ENCODE results near the gene STK33. TPM values are rescaled to one million over a fixed set of nuclear protein-coding genes. Genes with fewer than 3 reads are reported as not detected.

Gene STK33
- 10 to 100 TPM in 1 of 2 donors, 1 to 10 TPM in 1; 2.9 to 14.6 TPM for total RNA-seq

GRCh38 chr11:8593935-8594909 is at the start of gene STK33:
TSS of gene STK33 (minus strand) at chr11:8594228. CDS start at chr11:8474905, 119,323 bp downstream.
- Histone ChIP-seq H3K4me3 (peak within 1 kb of the TSS; percentile 42 to 48), H3K4me1 (replicated peaks) (no peaks in the 10 kb centered on the region), H3K27me3 (replicated peaks; ENCODE audit: insufficient read depth) (no peaks in the 10 kb centered on the region), H3K9me3 (no peaks in the 10 kb centered on the region), H3K36me3 (no peaks in the 10 kb centered on the region), H3K27ac (peak within 1 kb of the TSS in 1 of 2 donors; percentile 32)
- intact Hi-C loops (cut with DNase I): no loop called here
- no peak for DNase-seq (ENCODE audit: low spot score)
- TF ChIP-seq POLR2AphosphoS5 (IDR thresholded peaks at IDR 0.05): no peak
- no peak for TF ChIP-seq POLR2A (IDR thresholded peaks at IDR 0.05)
- TF ChIP-seq, protein P1, sequence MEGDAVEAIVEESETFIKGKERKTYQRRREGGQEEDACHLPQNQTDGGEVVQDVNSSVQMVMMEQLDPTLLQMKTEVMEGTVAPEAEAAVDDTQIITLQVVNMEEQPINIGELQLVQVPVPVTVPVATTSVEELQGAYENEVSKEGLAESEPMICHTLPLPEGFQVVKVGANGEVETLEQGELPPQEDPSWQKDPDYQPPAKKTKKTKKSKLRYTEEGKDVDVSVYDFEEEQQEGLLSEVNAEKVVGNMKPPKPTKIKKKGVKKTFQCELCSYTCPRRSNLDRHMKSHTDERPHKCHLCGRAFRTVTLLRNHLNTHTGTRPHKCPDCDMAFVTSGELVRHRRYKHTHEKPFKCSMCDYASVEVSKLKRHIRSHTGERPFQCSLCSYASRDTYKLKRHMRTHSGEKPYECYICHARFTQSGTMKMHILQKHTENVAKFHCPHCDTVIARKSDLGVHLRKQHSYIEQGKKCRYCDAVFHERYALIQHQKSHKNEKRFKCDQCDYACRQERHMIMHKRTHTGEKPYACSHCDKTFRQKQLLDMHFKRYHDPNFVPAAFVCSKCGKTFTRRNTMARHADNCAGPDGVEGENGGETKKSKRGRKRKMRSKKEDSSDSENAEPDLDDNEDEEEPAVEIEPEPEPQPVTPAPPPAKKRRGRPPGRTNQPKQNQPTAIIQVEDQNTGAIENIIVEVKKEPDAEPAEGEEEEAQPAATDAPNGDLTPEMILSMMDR (IDR thresholded peaks at IDR 0.05): no peak
- WGBS: 4% methylated on average over 55 of the region's 55 CpGs

DNA sequence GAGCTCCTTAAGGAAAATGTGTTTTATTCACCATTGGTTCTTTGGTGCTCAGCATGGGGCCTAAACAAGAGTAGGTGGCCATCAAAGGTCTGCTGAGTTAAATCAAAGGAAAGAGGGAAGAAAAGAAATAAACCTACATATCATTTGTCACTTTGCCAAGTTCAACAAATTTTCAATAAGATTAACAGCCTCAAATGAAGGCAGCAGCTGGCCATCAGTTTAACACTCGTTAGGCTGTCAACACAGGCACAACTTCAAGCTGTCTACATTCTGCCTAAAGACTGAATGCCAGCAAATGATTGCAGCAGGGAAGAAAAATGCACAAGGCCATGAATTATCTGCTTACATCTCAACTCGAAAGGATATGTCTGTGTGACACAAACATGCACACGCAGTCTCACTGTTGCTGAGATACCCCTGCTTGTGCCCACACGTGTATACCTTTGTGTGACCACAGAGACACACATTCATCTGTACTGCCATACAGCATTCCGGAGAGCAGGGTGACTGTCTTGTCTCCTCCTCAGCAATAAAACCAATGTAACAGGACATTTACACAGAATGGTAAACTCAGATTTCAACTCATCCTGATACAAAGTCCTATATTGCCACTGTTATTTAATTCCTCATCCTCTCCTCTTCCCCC is 48.3 kb upstream of the STK33 start:
- Histone ChIP-seq H3K9me3 (no peaks in the 10 kb centered on the region), H3K4me1 (replicated peaks) (no peaks in the 10 kb centered on the region), H3K4me3 (no peak overlapping the region), H3K36me3 (no peaks in the 10 kb centered on the region), H3K27ac (no peak overlapping the region), H3K27me3 (replicated peaks; ENCODE audit: insufficient read depth) (no peaks in the 10 kb centered on the region)
- no peak for DNase-seq (ENCODE audit: low spot score)
- intact Hi-C loops (cut with DNase I): no loop called here
- 62% methylated on average over 5 of the region's 5 CpGs for WGBS
- TF ChIP-seq, protein P1 (IDR thresholded peaks at IDR 0.05): no peak
- TF ChIP-seq POLR2A (IDR thresholded peaks at IDR 0.05): no peak

DNA sequence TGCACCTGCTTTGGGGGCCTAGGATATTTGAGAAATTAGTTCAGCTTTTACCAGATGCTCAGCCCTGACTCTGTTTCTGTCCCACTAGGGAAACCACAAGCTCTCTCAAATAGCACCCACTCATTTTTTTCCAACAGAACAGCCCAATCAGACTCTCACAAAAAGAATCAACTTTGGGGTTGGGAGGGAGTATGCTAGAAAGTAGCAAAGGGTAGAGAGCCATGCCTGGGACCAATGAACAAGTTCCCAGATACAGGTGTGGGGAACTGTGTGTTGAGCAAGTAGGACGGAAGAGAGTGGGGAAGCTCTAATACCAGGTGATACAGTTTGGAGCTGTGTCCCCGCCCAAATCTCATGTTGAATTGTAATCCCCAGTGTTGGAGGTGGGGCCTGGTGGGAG is 47.3 kb upstream of the STK33 start:
- H3K36me3 ChIP-seq: no peaks in the 10 kb centered on the region
- 100% methylated on average over 2 of the region's 2 CpGs for WGBS
- H3K4me3 ChIP-seq: no peak overlapping the region

DNA sequence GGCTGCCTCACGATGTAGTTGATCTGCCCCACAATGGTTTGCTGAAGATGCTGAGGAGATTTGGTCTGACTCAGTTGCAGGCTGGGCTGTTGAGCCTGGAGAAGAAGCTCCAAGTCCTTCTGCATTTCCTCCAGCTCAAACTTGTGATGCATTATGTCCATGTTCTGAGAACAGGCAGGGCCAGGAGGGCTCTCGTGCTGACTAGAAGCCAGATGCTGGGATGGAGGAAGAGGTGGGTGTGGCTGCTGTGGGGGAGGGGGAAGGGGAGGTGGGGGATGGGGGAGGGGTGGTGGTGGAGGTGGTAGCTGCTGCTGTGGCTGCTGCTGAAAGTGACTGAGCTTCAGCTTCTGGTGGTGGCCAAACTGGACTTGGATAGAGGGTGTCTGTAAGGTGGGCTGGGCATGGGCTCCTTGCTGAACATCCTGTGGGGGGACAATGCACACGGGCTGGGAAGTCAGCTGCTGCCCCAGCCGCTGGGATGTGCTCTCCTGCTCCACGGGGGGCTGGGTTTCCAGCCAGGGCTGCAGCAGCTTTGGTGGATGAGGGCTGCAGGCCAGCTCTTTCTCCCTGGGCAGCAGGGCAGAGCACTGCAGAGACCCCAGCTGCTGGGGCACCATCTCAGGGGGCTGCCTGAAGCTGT is 46.4 kb upstream of the STK33 start:
- intact Hi-C loops (cut with DNase I): no loop called here
- no peak for DNase-seq (ENCODE audit: low spot score)
- H3K36me3 ChIP-seq: no peaks in the 10 kb centered on the region
- WGBS: 39% methylated on average over 5 of the region's 5 CpGs
- H3K4me3 ChIP-seq: no peak overlapping the region
- no peak overlapping the region for H3K27ac ChIP-seq
- H3K27me3 ChIP-seq (replicated peaks; ENCODE audit: insufficient read depth): no peaks in the 10 kb centered on the region
- H3K9me3 ChIP-seq: no peaks in the 10 kb centered on the region
- H3K4me1 ChIP-seq (replicated peaks): no peaks in the 10 kb centered on the region
- TF ChIP-seq POLR2A (IDR thresholded peaks at IDR 0.05) (no peak), POLR2AphosphoS5 (IDR thresholded peaks at IDR 0.05) (no peak)
- TF ChIP-seq, protein P1 (IDR thresholded peaks at IDR 0.05): no peak

More for the DNA sequence above, 47.3 kb upstream of the STK33 start:
- intact Hi-C loops (cut with DNase I): no loop called here
- Histone ChIP-seq H3K4me1 (replicated peaks) (no peaks in the 10 kb centered on the region), H3K9me3 (no peaks in the 10 kb centered on the region), H3K27ac (no peak overlapping the region), H3K27me3 (replicated peaks; ENCODE audit: insufficient read depth) (no peaks in the 10 kb centered on the region)
- no peak for DNase-seq (ENCODE audit: low spot score)
- TF ChIP-seq POLR2A (IDR thresholded peaks at IDR 0.05) (no peak), POLR2AphosphoS5 (IDR thresholded peaks at IDR 0.05) (no peak)
- TF ChIP-seq, protein P1 (IDR thresholded peaks at IDR 0.05): no peak

Data from prostate gland (tissue), 2 donors.